Measurements from ENCODE around the gene FMN1.

Gene FMN1

DNA sequence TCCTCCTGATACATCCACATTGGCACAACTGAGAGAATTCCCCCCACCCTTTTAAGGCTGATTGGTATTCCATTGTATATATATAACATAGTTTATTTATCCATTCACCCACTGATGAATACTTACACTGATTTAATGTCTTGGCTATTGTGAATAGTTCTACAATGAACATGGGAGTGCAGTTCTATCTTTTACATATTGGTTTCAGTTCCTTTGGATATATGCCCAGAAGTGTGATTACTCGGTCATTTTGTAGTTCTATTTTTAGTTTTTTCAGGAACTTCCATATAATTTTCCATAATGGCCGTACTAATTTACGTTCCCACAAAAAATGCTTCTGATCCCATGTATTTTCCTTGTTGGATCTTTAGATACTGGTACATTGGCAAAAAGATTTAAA lies 135.3 kb downstream of the FMN1 start:
- DNase-seq (ENCODE audit: low read depth) = no peak

DNA sequence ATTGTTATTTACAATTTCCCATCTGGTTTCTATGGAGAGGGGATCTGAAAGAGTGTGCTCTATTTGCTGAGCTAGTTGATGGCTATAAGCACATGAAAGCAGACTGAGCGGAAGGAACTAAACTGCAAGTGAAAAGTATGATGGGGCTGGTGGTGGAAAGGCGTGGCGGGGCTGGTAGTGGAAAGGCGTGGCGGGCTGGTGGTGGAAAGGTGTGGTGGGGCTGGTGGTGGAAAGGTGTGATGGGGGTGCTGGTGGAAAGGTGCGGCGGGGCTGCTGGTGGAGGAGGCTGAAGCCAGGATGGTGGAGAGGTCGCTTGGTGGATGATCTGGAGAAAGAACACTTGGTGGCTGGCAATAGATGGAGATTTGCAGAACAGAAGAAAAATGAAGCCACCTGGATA lies 136.7 kb downstream of the FMN1 start:
- no peak for DNase-seq (ENCODE audit: low read depth)

DNA sequence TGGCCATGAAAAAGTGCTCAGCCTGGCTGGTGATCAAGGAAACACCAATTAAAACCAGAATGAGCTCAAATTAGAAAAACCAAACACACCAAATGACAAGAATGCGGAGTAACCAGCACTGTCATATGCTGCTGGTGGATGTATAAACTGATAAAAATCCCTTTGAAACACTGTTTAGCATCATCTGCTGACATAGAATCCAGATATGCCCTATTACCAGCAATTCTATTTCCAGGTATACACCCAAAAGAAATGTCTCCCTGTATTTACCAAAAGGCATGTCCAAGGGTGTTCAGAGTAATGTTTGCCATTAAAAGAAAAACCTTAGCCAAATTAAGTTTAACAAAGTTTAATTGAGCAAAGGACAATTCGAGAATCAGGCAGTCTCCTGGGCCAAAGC lies 138.6 kb downstream of the FMN1 start:
- DNase-seq (ENCODE audit: low read depth) = no peak

DNA sequence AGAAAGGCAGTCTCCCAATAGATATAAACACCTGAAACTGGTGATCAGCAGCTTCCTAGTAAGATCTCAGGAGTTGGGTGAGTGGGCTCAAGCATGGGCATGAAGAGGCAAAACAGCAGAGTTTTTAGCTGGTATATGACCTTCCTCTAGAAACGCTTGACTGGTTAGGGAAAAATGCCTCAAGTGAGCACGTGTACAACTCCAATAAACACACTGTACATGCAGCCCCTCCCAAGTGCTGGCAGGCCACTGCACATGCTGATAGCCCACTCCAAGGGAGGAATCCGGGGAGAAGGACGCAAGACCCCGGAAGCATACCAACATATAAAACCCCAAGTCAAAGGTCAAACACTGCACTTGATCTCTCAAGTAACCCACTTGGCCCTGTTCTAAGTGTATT lies 143.0 kb downstream of the FMN1 start:
- DNase-seq (ENCODE audit: low read depth) = no peak

DNA sequence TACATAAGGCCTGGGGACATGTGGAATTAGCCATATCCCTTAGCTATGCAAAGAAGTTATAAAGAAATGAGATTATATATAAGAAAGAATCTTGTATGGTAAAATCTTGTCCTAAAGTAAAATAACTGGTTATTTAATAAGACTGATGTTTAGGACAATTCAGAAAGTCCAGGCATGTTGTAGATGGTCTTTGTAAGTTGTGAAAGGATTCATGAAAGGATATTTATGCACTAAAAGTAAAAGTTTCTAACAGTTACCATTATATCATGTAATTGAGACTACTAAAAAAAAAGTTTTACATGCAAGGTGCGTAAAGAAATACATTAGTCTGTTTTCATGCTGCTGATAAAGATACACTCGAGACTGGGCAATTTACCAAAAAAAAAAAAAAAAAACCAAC lies 146.3 kb downstream of the FMN1 start:
- no peak for DNase-seq (ENCODE audit: low read depth)

DNA sequence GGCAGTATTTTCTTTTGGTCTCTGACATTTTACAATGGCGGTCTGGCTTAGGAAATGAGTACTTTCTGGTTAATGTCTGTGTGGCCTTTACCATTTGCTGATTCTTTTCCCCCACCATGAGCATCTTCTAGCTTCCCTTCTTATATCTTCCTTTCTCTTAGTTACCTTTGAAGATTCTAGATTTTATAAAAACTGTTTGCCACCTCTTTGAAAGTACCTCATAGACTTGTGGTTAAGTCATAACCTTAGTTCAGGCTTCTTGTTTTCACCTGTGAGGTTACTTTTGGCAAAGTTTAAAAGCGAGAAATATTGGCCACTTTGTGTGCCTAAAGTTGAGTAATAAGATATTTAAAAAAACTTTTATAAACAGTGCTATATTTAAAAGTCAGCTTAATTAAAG lies 147.4 kb downstream of the FMN1 start:
- DNase-seq (ENCODE audit: low read depth) = no peak

DNA sequence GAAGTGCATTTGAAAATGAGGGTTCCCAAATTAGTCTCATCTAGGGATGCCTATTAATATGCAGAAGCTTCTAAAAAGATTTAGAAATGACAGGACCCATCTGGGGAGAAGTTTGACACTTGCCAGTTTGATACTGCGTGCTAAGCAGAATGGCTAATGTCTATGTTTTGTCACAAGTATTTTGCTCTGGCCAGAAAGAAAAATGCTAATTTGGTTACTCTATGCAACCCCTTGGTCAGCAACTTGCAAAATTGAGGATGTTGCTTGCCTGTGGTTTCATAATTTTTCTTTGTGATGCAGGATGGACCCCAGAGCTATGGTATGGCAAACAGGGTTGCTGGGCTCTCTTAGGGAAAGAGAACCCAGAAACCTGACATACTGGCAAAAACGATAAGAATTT lies 148.2 kb downstream of the FMN1 start:
- DNase-seq (ENCODE audit: low read depth) = no peak

DNA sequence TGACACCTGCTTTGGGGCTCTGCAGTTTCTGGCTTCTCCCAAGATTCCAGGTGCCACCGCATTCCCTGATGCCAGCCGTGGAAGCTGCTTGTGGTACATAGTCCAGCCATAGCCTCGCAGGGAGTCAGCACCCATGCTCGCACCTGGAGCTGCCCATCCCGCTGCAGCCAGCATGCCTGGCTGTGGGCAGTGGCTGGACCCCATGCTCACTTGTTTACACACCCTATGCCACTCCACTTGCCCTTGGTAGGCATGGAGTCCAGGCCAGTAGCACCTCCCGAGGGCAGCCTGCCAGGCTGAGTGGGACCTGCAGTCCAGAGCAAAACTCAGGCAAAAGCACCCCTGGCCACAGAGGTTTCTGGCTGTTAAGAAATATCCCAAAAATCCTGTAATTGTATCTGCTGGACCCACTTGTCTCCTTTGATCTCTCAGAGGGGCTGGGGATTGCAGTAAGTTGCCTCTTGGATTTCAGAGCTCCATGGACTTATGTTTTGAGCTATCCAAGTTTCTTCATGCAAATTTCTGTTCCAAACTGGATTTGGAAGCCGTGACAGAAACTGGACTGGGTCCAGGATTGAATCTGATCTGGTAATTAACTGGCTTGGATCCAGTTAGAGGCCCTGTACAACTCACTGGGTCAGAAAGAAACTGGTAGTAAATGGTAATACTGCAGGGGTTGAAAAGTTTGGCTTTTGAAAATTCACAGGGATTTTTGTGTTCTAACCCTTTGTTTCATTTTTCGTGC lies 149.3 kb downstream of the FMN1 start:
- DNase-seq (ENCODE audit: low read depth) = no peak

DNA sequence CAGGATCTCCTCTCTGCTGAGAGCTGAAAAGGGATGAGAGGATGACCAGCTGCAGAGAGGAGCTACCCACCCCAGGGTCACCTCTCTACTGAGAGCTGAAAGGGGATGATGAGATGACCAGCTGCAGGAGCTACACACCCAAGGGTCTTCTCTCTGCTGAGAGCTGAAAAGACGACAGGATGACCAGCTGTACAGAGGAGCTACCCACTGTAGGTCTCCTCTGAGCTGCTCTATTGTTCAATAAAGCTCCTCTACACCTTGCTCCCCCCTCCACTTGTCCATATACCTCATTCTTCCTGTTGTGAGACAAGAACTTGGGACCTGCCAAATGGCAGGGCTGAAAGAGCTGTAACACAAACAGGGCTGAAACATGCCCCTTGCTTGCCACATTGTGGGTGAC lies 149.9 kb downstream of the FMN1 start:
- DNase-seq (ENCODE audit: low read depth) = no peak

DNA sequence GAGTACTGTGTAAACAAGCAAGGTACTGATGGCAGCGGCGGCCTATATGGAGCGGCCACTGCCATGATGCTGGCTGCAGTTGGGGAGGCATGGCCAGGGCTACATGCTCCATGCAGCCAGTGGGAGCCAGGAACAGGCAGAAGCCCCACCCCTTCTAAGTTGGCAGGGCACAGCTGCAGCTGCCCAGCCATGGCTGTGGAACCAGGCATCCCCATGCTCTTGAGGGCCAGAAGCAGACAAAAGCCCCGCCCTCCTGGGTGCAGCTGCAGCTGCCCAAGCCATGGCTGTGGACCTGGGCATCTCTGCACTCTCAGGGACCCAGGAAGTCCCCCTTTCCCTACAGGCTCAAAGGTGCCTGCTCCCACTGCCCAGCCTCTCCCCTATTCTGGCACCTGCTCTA lies 150.9 kb downstream of the FMN1 start:
- no peak for DNase-seq (ENCODE audit: low read depth)

DNA sequence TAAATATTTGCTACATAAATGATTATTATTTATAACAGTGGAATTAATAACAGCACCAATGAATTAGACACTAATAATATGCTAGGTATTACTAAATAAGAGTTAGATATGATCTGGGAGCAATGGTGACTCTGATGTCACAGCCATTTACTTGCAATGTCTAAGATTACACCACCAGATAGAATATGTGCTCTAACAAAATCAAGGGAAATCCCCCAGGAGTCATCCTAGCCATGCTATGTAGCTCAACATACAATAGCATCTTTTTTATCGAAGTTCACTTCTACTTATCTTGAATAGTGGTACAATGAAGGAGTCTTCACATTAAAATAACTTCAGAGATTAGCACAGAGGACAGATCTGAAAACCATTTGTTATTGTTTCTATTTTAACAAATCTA lies 154.0 kb downstream of the FMN1 start:
- no peak for DNase-seq (ENCODE audit: low read depth)

DNA sequence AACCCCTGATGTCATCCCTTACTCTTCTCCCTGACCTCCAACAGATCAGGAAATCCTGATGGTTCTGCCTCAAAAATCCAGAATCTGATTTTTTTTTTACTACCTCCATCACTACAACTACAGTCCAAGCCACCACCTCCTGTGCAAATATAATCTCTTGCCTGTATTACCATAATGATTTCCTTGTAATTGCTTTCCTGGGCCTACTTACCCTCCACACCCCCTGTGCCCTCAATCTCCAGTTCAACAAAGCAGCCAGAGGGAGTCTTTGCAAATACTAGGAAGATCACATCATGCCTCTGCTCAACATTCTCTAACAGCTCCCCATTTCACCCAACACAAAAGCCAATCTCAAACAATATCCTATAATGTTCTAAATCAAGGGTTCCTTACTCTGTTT lies 159.9 kb downstream of the FMN1 start:
- DNase-seq (ENCODE audit: low read depth) = no peak

DNA sequence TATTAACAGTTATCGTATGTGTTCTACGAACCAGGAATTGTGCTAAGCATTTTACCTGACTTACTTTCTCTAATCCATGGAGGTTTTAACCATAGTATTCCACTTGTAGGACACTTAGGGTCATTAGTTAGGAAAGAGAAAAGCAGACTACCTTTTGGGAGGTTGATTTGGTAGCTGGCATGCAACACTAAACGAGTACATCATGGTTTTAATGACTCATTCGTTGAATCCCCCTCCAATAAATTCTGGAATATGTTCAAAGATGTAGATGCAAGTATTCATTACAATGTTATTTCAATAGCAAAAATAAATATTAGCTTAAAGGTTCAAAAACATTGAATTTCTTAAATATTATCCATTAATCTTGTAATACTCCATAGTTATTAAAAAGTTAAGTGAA lies 162.5 kb downstream of the FMN1 start:
- no peak for DNase-seq (ENCODE audit: low read depth)

DNA sequence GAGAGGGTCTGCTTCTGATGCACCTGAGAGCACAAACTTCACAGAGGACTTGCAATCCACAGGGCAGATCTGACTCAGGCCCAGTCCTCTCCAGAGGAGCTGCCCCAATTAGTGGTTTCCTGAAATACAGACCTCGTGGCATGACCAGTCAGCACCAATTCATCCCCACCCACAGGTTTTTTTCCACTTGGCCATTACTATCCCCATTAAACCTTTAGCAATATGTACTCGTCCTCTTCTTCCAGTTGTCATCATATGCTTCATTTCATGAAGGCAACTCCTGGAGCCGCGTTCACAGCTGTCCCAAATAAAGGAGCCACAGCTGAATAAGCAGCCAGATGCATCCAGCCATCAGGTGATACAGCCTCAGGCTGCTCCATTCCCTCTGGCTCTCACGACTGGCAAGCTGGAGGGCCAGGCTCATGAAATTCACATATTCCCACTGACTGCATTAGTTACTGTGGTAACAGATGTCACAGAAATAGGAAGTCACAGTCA lies 163.1 kb downstream of the FMN1 start:
- no peak for DNase-seq (ENCODE audit: low read depth)

DNA sequence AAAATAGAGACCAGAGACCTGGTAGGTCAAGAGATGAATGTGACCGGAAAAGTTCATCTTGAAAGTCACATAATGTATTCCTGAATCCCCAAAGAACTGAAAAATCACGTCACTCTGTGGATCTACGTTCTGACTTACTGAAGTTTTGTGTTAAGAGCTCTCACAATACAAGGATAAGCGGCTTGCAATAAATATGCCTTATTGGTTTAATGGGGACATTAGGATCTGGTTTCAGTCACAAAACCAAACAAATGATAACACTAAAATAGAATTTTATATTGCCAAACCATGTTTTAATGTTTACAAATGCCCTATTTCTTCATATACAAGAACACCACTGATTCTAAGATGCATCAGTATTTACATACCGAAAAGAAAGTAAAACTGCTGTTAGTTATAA lies 164.2 kb downstream of the FMN1 start:
- no peak for DNase-seq (ENCODE audit: low read depth)

DNA sequence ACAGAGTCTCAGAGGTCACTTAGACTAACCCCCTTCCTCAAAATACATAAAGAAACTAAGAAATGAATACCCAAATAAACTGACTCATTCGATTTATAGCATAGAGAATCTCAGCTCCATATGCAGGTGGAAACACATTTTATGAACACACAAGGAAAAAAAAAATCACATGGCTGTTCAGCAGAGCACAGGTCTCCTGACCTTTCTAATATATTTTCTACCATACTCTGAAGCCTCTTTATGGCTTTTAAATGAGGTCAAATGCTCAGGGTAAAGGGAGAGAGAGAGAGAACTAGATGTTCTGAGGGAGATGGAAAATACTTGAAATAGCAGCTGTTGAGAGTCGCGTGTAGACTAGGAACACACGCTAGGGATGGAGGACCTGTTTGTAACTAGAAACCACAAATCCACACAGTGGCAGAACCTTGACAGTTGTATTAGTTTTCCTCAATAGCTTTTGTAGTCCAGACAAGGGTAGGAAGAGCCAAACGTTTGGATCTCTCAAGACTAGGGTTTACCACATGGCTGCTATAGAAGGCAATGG lies 165.3 kb downstream of the FMN1 start:
- DNase-seq (ENCODE audit: low read depth) = no peak

DNA sequence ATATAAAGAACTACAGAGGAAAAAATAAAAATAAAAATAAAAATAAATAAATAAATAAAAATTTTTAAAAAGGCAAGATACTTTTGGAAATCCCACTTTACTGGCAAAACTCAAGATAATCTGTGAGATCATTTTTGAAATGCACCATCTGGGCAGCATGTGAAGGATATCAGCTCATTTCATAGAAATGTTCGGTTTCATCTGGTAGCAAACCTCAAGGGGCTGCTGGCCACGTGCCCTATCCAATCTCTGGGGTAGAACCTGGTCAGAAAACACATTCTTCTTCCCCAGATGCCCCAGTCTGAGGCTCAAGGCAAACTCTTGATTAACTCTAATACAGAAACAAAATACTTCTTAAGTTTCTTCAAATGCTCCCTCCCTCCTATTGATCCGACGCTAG lies 166.0 kb downstream of the FMN1 start:
- DNase-seq (ENCODE audit: low read depth) = no peak

DNA sequence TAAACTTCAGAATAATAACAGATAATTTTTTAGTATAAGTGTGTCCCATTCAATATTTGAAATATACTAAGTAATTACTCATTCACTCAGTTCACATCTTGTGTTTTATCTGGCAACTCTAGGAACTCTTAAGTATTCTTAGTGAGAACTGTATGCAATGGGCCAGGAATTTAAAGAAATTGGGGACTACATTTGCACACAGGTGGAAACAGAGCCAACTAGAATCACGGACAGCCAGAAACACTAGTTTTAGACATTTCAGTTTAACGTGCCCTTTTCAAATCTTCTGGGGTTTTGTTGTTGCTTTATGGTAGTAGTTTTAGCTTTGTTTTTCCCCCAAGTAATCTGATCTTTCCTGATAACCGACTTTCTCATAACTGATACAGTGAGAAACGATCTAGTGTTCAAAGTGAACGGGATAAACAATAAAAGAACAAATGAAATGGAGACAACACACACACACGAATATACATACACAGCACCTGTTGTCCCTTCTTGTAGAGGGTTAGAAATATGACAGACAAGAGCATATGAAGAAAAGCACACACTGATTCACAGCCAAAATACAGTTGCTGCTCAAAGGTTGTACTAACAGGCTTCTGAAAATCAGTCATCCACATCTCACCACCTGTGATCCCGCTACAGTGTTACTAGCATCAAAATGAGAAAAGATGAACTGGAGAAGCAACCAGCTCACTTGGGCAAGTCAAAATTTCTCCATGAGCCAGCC lies 167.0 kb downstream of the FMN1 start:
- DNase-seq (ENCODE audit: low read depth) = no peak

DNA sequence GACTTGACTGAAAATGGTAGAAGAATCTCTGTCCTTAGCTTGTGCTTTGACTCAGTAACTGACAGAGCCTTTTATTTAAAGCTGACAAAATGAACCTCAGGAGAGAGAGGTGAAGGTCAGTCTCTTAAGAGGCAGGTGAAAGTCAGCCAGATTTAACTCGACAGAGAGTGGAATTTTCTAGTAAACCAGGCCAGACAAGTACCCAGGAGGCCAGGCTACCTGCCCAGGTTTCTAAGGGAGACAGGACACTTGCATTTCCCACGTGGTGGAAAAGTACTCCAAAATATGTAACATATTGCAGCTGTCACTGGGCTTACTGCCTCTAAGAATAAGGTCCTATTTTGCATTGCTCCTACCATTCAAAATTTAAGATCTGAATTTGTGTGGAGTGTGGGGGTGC lies 167.9 kb downstream of the FMN1 start:
- no peak for DNase-seq (ENCODE audit: low read depth)

DNA sequence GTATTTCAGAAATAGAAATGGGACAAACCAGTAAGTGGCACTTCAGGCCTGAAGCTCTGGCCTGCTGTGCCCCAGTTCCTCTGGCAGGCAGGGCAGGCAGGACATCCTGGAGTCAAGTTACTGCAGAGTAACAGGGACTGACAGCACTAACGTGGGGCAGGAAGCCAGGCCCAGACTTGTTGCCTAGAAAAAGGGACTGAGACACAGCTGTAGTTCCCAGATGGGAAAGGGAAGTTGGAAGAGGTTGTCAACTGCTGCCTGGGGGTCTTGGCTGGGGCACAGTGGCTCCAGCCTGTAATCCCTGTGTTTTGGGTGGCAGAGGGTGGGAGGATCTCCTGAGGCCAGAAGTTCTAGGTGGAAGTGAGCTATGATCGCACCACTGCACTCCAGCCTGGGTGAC lies 171.9 kb downstream of the FMN1 start:
- no peak for DNase-seq (ENCODE audit: low read depth)

DNA sequence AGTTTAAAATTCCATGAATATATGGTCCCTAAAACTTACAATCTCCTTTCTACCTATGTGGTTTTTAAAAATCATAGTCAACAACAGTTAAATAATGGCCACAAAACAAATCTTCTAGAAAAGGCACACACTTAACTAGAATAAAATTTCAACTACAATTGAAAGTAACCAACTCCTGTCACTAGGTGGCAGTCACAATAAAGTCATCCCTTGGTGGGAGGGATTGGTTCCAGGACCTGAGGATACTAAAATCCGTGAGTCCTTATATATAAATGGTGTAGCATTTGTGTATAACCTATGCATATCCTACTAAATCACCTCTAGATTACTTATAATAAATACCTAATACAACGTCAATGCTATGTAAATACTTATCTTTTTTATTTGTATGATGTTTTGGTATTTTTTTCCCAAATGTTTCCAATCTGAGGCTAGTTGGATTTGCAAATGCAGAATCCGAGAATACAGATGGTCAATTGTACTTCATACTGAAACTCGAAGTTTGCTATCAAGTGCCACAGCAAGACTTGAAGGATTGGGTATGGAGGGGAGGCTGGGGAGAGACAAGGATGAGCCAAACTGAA lies 172.6 kb downstream of the FMN1 start:
- DNase-seq (ENCODE audit: low read depth) = no peak

DNA sequence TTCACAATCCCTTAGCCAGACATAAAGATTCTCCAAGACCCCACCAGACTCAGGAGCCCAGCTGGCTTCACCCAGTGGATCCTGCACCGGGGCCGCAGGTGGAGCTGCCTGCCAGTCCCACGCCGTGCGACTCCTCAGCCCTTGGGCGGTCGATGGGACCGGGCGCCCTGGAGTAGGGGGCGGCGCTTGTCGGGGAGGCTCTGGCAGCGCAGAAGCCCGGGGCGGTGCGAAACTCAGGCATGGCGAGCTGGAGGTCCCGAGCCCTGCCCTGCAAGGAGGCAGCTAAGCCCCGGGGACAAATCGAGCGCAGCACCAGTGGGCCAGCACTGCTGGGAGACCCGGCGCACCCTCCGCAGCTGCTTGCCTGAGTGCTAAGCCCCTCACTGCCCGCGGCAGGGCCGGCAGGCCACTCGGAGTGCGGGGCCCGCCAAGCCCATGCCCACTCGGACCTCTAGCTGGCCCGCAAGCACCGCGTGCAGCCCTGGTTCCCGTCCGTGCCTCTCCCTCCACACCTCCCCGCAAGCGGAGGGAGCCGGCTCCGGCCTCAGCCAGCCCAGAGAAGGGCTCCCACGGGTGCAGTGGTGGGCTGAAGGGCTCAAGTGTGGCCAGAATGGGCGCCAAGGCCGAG lies 175.0 kb downstream of the FMN1 start:
- no peak for DNase-seq (ENCODE audit: low read depth)

Measured in T-helper 22 cell (primary cell).